ENCODE measurements around the gene MED4. TPM values are rescaled to one million over a fixed set of nuclear protein-coding genes. Genes with fewer than 3 reads are reported as not detected.
A peak's percentile ranks its signal among the peaks of the same experiment; 100 is the strongest.

MED4 gene
- total RNA-seq (ENCODE audit: unreplicated experiment) = 49.1 TPM
- long read RNA-seq, transcript MED4-202 (7 exons, 931 nt) = minor isoform, 6 of 34 reads
- long read RNA-seq, transcript MED4-201 (7 exons, 2,022 nt) = major isoform, 21 of 34 reads
- long read RNA-seq, partial matches to known transcripts = 2 of 34 reads
- long read RNA-seq, other reads (novel, unspliced or antisense) = 5 of 34 reads

- DNase-seq (ENCODE audit: low spot score) = peak; percentile 100
- Mint-ChIP-seq H3K27me3 (ENCODE audit: unreplicated experiment) (no peaks in the 10 kb centered on the region), H3K4me3 (ENCODE audit: unreplicated experiment) (peak within 1 kb of the TSS; percentile 100), H3K27ac (ENCODE audit: unreplicated experiment) (peak within 1 kb of the TSS; percentile 94), H3K4me1 (ENCODE audit: unreplicated experiment) (peaks cover 17% of the 10 kb centered on the region), H3K36me3 (ENCODE audit: low read depth, unreplicated experiment) (peaks cover 7% of the 10 kb centered on the region), H3K9me3 (ENCODE audit: unreplicated experiment) (no peaks in the 10 kb centered on the region)
- TF ChIP-seq CTCF (IDR thresholded peaks at IDR 0.05; ENCODE audit: unreplicated experiment) = peak; percentile 99
Observed at GRCh38 chr13:48094781-48095502, at the start of gene MED4. TSS of gene MED4 (minus strand) at chr13:48095104. CDS start at chr13:48095078, 26 bp downstream.

- Mint-ChIP-seq H3K4me1 (ENCODE audit: unreplicated experiment) (peaks cover 8% of the 10 kb centered on the region), H3K4me3 (ENCODE audit: unreplicated experiment) (no peak overlapping the region), H3K27ac (ENCODE audit: unreplicated experiment) (no peak overlapping the region), H3K36me3 (ENCODE audit: low read depth, unreplicated experiment) (no peaks in the 10 kb centered on the region), H3K9me3 (ENCODE audit: unreplicated experiment) (no peaks in the 10 kb centered on the region), H3K27me3 (ENCODE audit: unreplicated experiment) (no peaks in the 10 kb centered on the region)
- TF ChIP-seq CTCF (IDR thresholded peaks at IDR 0.05; ENCODE audit: unreplicated experiment) = no peak
- DNase-seq (ENCODE audit: low spot score) = no peak
Observed at GRCh38 chr13:48144413-48145035, 49.6 kb upstream of the MED4 start.

- Mint-ChIP-seq H3K9me3 (ENCODE audit: unreplicated experiment) (no peaks in the 10 kb centered on the region), H3K4me1 (ENCODE audit: unreplicated experiment) (peaks cover 8% of the 10 kb centered on the region), H3K27me3 (ENCODE audit: unreplicated experiment) (peaks cover under 1% of the 10 kb centered on the region), H3K27ac (ENCODE audit: unreplicated experiment) (no peak overlapping the region), H3K4me3 (ENCODE audit: unreplicated experiment) (no peak overlapping the region), H3K36me3 (ENCODE audit: low read depth, unreplicated experiment) (no peaks in the 10 kb centered on the region)
- no peak for DNase-seq (ENCODE audit: low spot score)
- TF ChIP-seq CTCF (IDR thresholded peaks at IDR 0.05; ENCODE audit: unreplicated experiment) = no peak
Observed at GRCh38 chr13:48142436-48142835, 47.5 kb upstream of the MED4 start.

GRCh38 chr13:48138270-48138669 lies 43.4 kb upstream of the MED4 start:
- no peak for TF ChIP-seq CTCF (IDR thresholded peaks at IDR 0.05; ENCODE audit: unreplicated experiment)
- Mint-ChIP-seq H3K27ac (ENCODE audit: unreplicated experiment) (no peak overlapping the region), H3K27me3 (ENCODE audit: unreplicated experiment) (peaks cover 1% of the 10 kb centered on the region), H3K9me3 (ENCODE audit: unreplicated experiment) (no peaks in the 10 kb centered on the region), H3K4me3 (ENCODE audit: unreplicated experiment) (no peak overlapping the region), H3K36me3 (ENCODE audit: low read depth, unreplicated experiment) (no peaks in the 10 kb centered on the region), H3K4me1 (ENCODE audit: unreplicated experiment) (peaks cover 5% of the 10 kb centered on the region)
- DNase-seq (ENCODE audit: low spot score) = no peak

DNA sequence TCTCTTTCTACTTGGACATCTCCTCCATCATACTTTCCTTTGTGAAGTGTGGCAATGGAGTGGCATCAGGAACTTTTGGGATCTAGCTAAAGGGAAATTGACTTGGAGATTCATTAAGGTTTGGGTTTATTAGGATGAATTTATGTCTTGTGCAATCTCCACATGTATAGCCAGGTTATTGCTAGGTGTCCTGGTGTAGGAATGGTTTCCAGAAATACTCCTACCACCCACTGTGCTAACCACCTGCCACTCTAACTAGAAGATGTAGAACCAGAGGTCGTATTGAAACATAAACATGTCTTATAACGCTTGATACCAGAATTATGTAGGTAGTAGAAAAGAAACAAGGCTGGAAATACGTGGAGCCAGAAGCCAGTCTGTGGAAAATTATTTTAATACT lies 38.1 kb upstream of the MED4 start:
- no peaks in the 10 kb centered on the region for H3K9me3 Mint-ChIP-seq (ENCODE audit: unreplicated experiment)
- no peaks in the 10 kb centered on the region for H3K4me1 Mint-ChIP-seq (ENCODE audit: unreplicated experiment)
- no peak overlapping the region for H3K27ac Mint-ChIP-seq (ENCODE audit: unreplicated experiment)
- no peak for DNase-seq (ENCODE audit: low spot score)
- H3K27me3 Mint-ChIP-seq (ENCODE audit: unreplicated experiment) = peaks cover 1% of the 10 kb centered on the region
- no peak for TF ChIP-seq CTCF (IDR thresholded peaks at IDR 0.05; ENCODE audit: unreplicated experiment)
- H3K4me3 Mint-ChIP-seq (ENCODE audit: unreplicated experiment) = no peak overlapping the region
- no peaks in the 10 kb centered on the region for H3K36me3 Mint-ChIP-seq (ENCODE audit: low read depth, unreplicated experiment)
